Liver (tissue), 3 donors: ENCODE data around the gene BATF3.

ENCODE experiments used
- ATF3 ChIP-seq: IDR thresholded peaks from 2 replicates; pipeline ENCODE4 v1.6.1; 2016; ENCODE audit warnings: antibody characterized with exemption
- CTCF ChIP-seq: fragments of 150-350 bp; IDR thresholded peaks from 2 replicates; pipeline ENCODE4 v1.5.1; 2017; ENCODE audit warnings: improper control_type of control experiment, low read depth, low read length; ENCODE audit not compliant: missing input control
- FOXA1 ChIP-seq: IDR thresholded peaks from 2 replicates; pipeline ENCODE4 v1.6.1; 2016; ENCODE audit warnings: antibody characterized with exemption
- GABPA ChIP-seq, 2 donors: IDR thresholded peaks in 1 of 2; conservative IDR thresholded peaks in 1 of 2; 2 replicates each; pipeline ENCODE4 v1.6.1; 2016; ENCODE audit warnings: antibody characterized with exemption in 2 of 2, mild to moderate bottlenecking in 1 of 2, moderate library complexity in 1 of 2
- HNF4G ChIP-seq: IDR thresholded peaks from 2 replicates; pipeline ENCODE4 v1.6.1; 2016; ENCODE audit warnings: antibody characterized with exemption
- JUND ChIP-seq, 2 donors: IDR thresholded peaks; 2 replicates each; pipeline ENCODE4 v1.6.1; 2016; ENCODE audit warnings: antibody characterized with exemption in 2 of 2
- MAX ChIP-seq: IDR thresholded peaks from 2 replicates; pipeline ENCODE4 v1.6.1; 2016; ENCODE audit warnings: antibody characterized with exemption
- NR2F2 ChIP-seq: IDR thresholded peaks from 2 replicates; pipeline ENCODE4 v1.6.1; 2016; ENCODE audit warnings: antibody characterized with exemption
- RAD21 ChIP-seq, 2 donors: IDR thresholded peaks; 2 replicates each; pipeline ENCODE4 v1.6.1; 2016; ENCODE audit warnings: antibody characterized with exemption in 2 of 2, mild to moderate bottlenecking in 2 of 2
- REST ChIP-seq: IDR thresholded peaks from 2 replicates; pipeline ENCODE4 v1.6.1; 2016; ENCODE audit warnings: antibody characterized with exemption, mild to moderate bottlenecking
- RXRA ChIP-seq, 2 donors: IDR thresholded peaks; 2 replicates each; pipeline ENCODE4 v1.6.1; 2017 to 2018; ENCODE audit warnings: antibody characterized with exemption in 2 of 2, mild to moderate bottlenecking in 1 of 2
- SP1 ChIP-seq: IDR thresholded peaks from 2 replicates; pipeline ENCODE4 v1.6.1; 2018; ENCODE audit warnings: antibody characterized with exemption, mild to moderate bottlenecking
- TAF1 ChIP-seq: conservative IDR thresholded peaks from 2 replicates; pipeline ENCODE4 v1.6.1; 2016; ENCODE audit warnings: antibody characterized with exemption, mild to moderate bottlenecking
- ZBTB33 ChIP-seq: IDR thresholded peaks from 2 replicates; pipeline ENCODE4 v1.6.1; 2016; ENCODE audit warnings: antibody characterized with exemption
- donor health status: healthy.
- donor health status: healthy.

- TF ChIP-seq REST = no peak
- no peak for TF ChIP-seq CTCF
- TF ChIP-seq MAX = no peak
- TF ChIP-seq ATF3 = no peak
- no peak for TF ChIP-seq SP1
- no peak for TF ChIP-seq NR2F2
- TF ChIP-seq RAD21 (IDR thresholded peaks at IDR 0.05) = no peak
- TF ChIP-seq TAF1 = no peak
- no peak for TF ChIP-seq FOXA1
- no peak for TF ChIP-seq ZBTB33
- TF ChIP-seq RXRA (IDR thresholded peaks at IDR 0.05) = no peak
- TF ChIP-seq GABPA (IDR thresholded peaks at IDR 0.05 in 1 of 2, conservative IDR thresholded peaks at IDR 0.05 in 1 of 2) = no peak
- TF ChIP-seq HNF4G = no peak
- TF ChIP-seq JUND (IDR thresholded peaks at IDR 0.05) = no peak
Measured at GRCh38 chr1:212680680-212681389, 18.8 kb downstream of the BATF3 start.
